Activated T-helper 17 cell treated with anti-CD3 and anti-CD28 coated beads, Interleukin-2, amount 50 U/mL, for 72 hours (primary cell): ENCODE results near the gene RAB31. TPM values are rescaled to one million over a fixed set of nuclear protein-coding genes. Genes with fewer than 3 reads are reported as not detected.
"Not testable (repeated sequence)": the region's sequence is repeated elsewhere in the genome, so short reads cannot be mapped to it uniquely, and the experiment has no call there.

Source experiments
- ATAC-seq: fragments of 150-1000 bp; cut with Tn5 transposase; replicated peaks from 2 replicates; pipeline ENCODE4 v1.10.0; 2021; ENCODE audit warnings: mild to moderate bottlenecking, moderate library complexity
- H3K27ac Mint-ChIP-seq: one replicate; pipeline ENCODE4 v1.8.0; 2022; ENCODE audit warnings: mixed read lengths
- H3K27me3 Mint-ChIP-seq: one replicate; pipeline ENCODE4 v1.8.0; 2022; ENCODE audit warnings: mixed read lengths
- H3K36me3 Mint-ChIP-seq: one replicate; pipeline ENCODE4 v1.8.0; 2022; ENCODE audit warnings: low read depth, mild to moderate bottlenecking, mixed read lengths
- H3K4me1 Mint-ChIP-seq: one replicate; pipeline ENCODE4 v1.8.0; 2022; ENCODE audit warnings: mixed read lengths
- H3K4me3 Mint-ChIP-seq: one replicate; pipeline ENCODE4 v1.8.0; 2022; ENCODE audit warnings: mild to moderate bottlenecking, mixed read lengths
- H3K9me3 Mint-ChIP-seq: one replicate; pipeline ENCODE4 v1.8.0; 2022; ENCODE audit warnings: mixed read lengths
- total RNA-seq, 2 donors: library from RNA; stranded (reverse); gene quantifications; one replicate each; pipeline ENCODE4 v1.2.3, GENCODE V29; 2022

The RAB31 gene
- total RNA-seq, 2 donors from 2014 or later, result 0.08 to 0.69 TPM

- no peak overlapping the region for H3K4me3 Mint-ChIP-seq
- H3K27ac Mint-ChIP-seq, result no peak overlapping the region
- H3K36me3 Mint-ChIP-seq, result no peaks in the 10 kb centered on the region
- no peak for ATAC-seq
- no peaks in the 10 kb centered on the region for H3K9me3 Mint-ChIP-seq
- no peaks in the 10 kb centered on the region for H3K4me1 Mint-ChIP-seq
- peaks cover 28% of the 10 kb centered on the region for H3K27me3 Mint-ChIP-seq
Observed at GRCh38 chr18:9763157-9763556, 55.1 kb downstream of the RAB31 start.

DNA sequence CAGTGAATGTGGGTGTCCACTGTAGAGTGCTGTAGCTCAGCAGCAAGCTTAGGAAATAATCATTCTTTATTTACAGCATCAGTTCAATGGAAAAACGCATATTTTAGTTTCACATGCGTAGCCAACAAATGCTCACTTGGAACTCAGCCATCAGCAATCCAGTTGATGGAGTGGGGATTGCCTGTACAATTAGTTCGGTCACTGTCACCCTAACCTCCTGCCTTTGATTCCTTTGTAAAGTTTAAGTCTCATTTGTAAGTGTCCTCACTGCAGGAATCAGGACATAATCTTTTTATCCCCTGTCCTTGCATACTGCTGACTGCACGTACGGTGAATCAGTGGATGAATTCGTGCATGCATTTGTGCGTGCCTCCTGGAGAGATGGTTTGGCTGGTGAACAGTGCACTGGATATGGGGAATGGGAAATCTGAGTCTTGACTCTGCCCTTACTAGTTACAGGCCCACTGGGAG lies 55.9 kb downstream of the RAB31 start:
- Mint-ChIP-seq H3K4me3 (no peak overlapping the region), H3K27me3 (peaks cover 28% of the 10 kb centered on the region), H3K27ac (no peak overlapping the region), H3K4me1 (no peaks in the 10 kb centered on the region), H3K9me3 (no peaks in the 10 kb centered on the region), H3K36me3 (no peaks in the 10 kb centered on the region)
- no peak for ATAC-seq

GRCh38 chr18:9765501-9765900 lies 57.4 kb downstream of the RAB31 start:
- ATAC-seq, result no peak
- no peak overlapping the region for H3K27ac Mint-ChIP-seq
- no peak overlapping the region for H3K4me3 Mint-ChIP-seq
- no peaks in the 10 kb centered on the region for H3K4me1 Mint-ChIP-seq
- peaks cover 25% of the 10 kb centered on the region for H3K27me3 Mint-ChIP-seq
- no peaks in the 10 kb centered on the region for H3K36me3 Mint-ChIP-seq
- no peaks in the 10 kb centered on the region for H3K9me3 Mint-ChIP-seq

- Mint-ChIP-seq H3K36me3 (no peaks in the 10 kb centered on the region), H3K4me3 (no peak overlapping the region), H3K9me3 (no peaks in the 10 kb centered on the region), H3K27me3 (peaks cover 20% of the 10 kb centered on the region), H3K27ac (no peak overlapping the region), H3K4me1 (no peaks in the 10 kb centered on the region)
- ATAC-seq, result no peak
Observed at GRCh38 chr18:9766076-9766481, 58.0 kb downstream of the RAB31 start.

- Mint-ChIP-seq H3K4me3 (no peak overlapping the region), H3K4me1 (no peaks in the 10 kb centered on the region)
Observed at GRCh38 chr18:9766740-9767139, 58.6 kb downstream of the RAB31 start.

DNA sequence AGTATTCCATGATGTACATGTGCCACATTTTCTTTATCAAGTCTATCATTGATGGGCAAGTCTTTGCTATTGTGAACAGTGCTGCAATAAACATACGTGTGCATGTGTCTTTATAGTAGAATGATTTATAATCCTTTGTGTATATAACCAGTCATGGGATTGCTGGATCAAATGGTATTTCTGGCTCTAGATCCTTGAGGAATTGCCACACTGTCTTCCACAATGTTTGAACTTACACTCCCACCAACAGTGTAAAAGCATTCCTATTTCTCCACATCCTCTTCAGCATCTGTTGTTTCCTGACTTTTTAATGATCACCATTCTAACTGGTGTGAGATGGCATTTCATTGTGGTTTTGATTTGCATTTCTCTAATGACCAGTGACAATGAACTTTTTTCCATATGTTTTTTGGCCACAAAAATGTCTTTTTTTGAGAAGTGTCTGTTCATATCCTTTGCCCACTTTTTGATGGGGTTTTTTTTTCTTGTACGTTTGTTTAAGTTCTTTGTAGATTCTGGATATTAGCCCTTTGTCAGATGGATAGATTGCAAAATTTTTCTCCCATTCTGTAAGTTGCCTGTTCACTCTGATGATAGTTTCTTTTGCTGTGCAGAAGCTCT lies 60.1 kb downstream of the RAB31 start:
- H3K4me1 Mint-ChIP-seq, H3K4me3 Mint-ChIP-seq, H3K27ac Mint-ChIP-seq, H3K9me3 Mint-ChIP-seq, ATAC-seq, H3K36me3 Mint-ChIP-seq: not testable (repeated sequence)
- peaks cover 19% of the 10 kb centered on the region for H3K27me3 Mint-ChIP-seq

More at GRCh38 chr18:9766740-9767139, 58.6 kb downstream of the RAB31 start:
- ATAC-seq, result no peak
- no peaks in the 10 kb centered on the region for H3K36me3 Mint-ChIP-seq
- peaks cover 20% of the 10 kb centered on the region for H3K27me3 Mint-ChIP-seq
- H3K9me3 Mint-ChIP-seq, result no peaks in the 10 kb centered on the region
- no peak overlapping the region for H3K27ac Mint-ChIP-seq

GRCh38 chr18:9770111-9770510 lies 62.0 kb downstream of the RAB31 start:
- H3K27ac Mint-ChIP-seq, ATAC-seq: not testable (repeated sequence)

GRCh38 chr18:9771261-9771976 lies 63.3 kb downstream of the RAB31 start:
- Mint-ChIP-seq H3K4me3 (no peak overlapping the region), H3K27ac (no peak overlapping the region), H3K27me3 (peaks cover 26% of the 10 kb centered on the region), H3K9me3 (no peaks in the 10 kb centered on the region), H3K36me3 (no peaks in the 10 kb centered on the region), H3K4me1 (no peaks in the 10 kb centered on the region)
- ATAC-seq, result peak; percentile 72

More at GRCh38 chr18:9770111-9770510, 62.0 kb downstream of the RAB31 start:
- H3K4me3 Mint-ChIP-seq, H3K36me3 Mint-ChIP-seq, H3K9me3 Mint-ChIP-seq, H3K4me1 Mint-ChIP-seq: not testable (repeated sequence)
- peaks cover 23% of the 10 kb centered on the region for H3K27me3 Mint-ChIP-seq

DNA sequence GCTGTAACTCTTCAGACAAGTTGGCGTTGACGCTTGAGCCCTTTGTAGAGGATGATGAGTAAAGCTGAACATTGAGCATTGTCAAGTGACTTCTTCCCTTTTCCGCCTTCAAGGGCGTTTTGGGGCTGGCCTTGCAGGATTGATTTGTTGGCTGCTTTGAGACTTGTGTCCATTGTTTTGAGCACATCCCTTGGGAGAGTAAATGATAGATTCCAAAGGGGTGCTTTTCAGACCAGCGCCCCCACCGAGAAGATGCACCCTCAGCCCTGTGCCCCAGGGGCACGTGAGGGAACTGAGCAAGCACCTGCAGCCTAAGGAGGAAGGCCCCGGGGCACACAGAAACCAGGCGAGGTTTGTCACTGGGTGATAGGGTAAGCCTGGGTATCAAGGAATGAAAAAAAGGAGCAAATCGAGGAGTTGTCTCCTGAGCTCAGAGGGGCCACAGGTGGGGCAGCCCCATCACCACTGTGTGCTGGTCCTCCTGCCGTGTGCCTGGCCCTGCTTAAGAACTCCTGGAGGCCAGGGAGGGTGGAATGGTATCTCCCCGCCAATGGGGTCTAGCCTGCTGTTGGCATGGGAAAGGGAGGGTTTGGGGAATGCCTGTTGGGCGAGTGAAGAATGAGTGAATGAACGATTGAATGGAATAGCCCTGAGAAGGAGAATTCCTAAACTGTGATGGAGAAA lies 64.0 kb downstream of the RAB31 start:
- H3K36me3 Mint-ChIP-seq, result no peaks in the 10 kb centered on the region
- no peak for ATAC-seq
- no peaks in the 10 kb centered on the region for H3K4me1 Mint-ChIP-seq
- H3K4me3 Mint-ChIP-seq, result no peak overlapping the region
- H3K27me3 Mint-ChIP-seq, result peaks cover 26% of the 10 kb centered on the region
- H3K27ac Mint-ChIP-seq, result no peak overlapping the region
- no peaks in the 10 kb centered on the region for H3K9me3 Mint-ChIP-seq

GRCh38 chr18:9772847-9773677 lies 65.0 kb downstream of the RAB31 start:
- ATAC-seq, result no peak
- Mint-ChIP-seq H3K4me1 (no peaks in the 10 kb centered on the region), H3K9me3 (no peaks in the 10 kb centered on the region), H3K36me3 (no peaks in the 10 kb centered on the region), H3K27ac (no peak overlapping the region), H3K27me3 (peaks cover 26% of the 10 kb centered on the region), H3K4me3 (no peak overlapping the region)

DNA sequence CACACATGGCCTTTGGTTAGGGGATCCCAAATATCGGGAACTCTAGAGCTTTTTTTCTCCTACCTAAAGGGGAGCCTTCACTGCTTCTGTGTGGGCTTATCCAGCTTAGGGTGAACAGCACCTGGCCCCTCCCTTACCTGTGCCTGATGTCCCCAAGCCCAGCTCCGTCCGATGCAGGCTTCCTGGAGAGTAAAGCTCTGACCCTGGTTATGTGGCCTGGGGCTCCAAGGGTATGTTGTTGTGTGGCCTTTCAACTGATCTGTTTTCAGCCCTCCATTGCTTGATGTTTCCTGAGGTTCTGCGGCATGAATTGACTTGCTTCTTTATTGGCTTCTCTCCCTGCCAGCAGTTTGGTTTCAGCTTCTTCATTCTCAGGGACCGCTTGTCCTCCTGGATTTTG lies 66.0 kb downstream of the RAB31 start:
- ATAC-seq, result no peak
- H3K9me3 Mint-ChIP-seq, result no peaks in the 10 kb centered on the region
- no peaks in the 10 kb centered on the region for H3K4me1 Mint-ChIP-seq
- H3K36me3 Mint-ChIP-seq, result no peaks in the 10 kb centered on the region
- peaks cover 26% of the 10 kb centered on the region for H3K27me3 Mint-ChIP-seq
- no peak overlapping the region for H3K4me3 Mint-ChIP-seq
- no peak overlapping the region for H3K27ac Mint-ChIP-seq

DNA sequence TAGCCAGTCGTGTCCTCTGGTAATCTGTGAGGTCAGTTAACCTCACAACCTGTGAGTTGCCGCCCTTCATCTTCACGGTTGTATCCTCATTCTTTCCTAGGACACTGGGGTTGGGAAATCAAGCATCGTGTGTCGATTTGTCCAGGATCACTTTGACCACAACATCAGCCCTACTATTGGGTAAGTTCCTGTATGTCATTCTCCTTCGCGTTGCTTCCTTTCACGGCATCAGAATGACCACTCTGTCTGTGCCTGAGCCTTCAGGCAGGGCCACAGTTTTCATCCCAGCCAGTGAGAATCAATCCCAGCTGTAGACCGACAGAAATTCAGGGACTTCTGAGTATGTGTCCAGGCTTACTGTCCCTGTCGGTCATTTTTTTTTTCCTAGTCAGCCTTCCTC lies 67.1 kb downstream of the RAB31 start:
- Mint-ChIP-seq H3K4me3 (no peak overlapping the region), H3K36me3 (no peaks in the 10 kb centered on the region), H3K9me3 (no peaks in the 10 kb centered on the region), H3K27ac (no peak overlapping the region), H3K4me1 (no peaks in the 10 kb centered on the region), H3K27me3 (peaks cover 23% of the 10 kb centered on the region)
- ATAC-seq, result no peak

- no peak for ATAC-seq
- Mint-ChIP-seq H3K4me3 (no peak overlapping the region), H3K27ac (no peak overlapping the region), H3K4me1 (no peaks in the 10 kb centered on the region), H3K9me3 (no peaks in the 10 kb centered on the region), H3K36me3 (no peaks in the 10 kb centered on the region), H3K27me3 (peaks cover 8% of the 10 kb centered on the region)
Observed at GRCh38 chr18:9779630-9780029, 71.5 kb downstream of the RAB31 start.

GRCh38 chr18:9782073-9782857 lies 74.2 kb downstream of the RAB31 start:
- no peak overlapping the region for H3K27ac Mint-ChIP-seq
- no peak overlapping the region for H3K4me3 Mint-ChIP-seq
- no peaks in the 10 kb centered on the region for H3K9me3 Mint-ChIP-seq
- ATAC-seq, result no peak
- peaks cover 14% of the 10 kb centered on the region for H3K27me3 Mint-ChIP-seq
- no peaks in the 10 kb centered on the region for H3K4me1 Mint-ChIP-seq
- no peaks in the 10 kb centered on the region for H3K36me3 Mint-ChIP-seq
